ENCODE measurements around the gene PHAF1.

PHAF1 gene
- total RNA-seq: 27.2 to 28.4 reads per million in 2 experiments

DNA sequence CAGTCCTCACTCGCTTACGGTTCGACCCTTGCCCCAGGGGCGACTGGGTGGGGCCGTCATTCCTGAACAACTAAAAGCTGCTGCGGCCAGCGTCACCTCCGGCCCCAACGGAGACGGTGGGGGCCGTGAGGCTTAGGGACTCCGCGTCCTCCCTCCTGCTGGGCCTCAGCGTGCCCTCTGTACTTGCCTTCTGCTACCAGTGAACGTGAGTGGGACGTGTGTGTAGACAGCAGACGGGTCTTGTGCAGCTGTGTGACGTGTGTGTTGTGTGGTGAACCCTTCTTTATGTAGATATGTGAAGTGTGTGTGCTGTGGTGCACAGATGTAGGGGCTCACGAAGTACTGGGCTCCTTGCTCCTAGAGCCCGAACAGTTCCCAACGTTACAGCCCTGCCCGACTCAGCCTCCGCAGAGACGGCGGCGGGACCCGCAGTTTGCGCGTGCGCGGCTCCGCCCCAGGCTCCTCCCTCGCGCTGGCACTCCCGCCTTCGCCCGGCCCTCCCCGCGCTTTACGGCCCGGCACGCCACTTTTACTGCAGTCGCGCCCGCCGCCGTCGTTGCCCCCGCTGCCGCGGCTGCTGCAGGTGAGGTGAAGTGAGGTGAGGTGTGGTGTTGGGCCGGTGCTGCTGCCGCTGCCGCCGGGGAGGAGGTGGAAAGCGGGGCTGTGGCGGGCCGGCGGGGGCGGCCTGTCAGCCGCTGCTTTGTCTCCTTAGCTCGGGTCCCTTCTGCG lies at the start of gene PHAF1:
Gene PHAF1, plus strand, starts transcription at position 535 of the 729 bp plus-strand sequence. CDS start 235 bp downstream, outside the sequence.
- peak; percentile 95 for DNase-seq (ENCODE audit: low read depth)

DNA sequence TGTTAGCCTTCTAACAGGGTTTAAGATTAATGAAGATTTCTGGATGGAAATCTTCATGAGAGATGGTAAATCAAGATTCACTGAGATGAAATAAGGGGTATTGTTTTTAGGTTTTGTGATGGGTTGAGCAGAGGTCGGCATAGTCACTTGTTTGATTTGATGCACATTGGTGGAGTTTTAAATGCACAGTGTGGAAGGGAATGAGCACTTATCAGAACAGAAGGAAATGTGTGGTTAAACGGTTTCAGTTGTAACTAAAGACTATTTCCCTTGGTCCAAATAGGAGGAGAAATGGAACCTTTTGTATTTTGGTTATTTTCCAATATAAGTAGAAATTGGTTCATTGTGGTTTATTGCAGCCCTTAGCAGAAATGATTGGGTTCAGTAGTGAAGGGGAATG lies 46.7 kb upstream of the PHAF1 start:
- no peak for DNase-seq (ENCODE audit: low read depth)

DNA sequence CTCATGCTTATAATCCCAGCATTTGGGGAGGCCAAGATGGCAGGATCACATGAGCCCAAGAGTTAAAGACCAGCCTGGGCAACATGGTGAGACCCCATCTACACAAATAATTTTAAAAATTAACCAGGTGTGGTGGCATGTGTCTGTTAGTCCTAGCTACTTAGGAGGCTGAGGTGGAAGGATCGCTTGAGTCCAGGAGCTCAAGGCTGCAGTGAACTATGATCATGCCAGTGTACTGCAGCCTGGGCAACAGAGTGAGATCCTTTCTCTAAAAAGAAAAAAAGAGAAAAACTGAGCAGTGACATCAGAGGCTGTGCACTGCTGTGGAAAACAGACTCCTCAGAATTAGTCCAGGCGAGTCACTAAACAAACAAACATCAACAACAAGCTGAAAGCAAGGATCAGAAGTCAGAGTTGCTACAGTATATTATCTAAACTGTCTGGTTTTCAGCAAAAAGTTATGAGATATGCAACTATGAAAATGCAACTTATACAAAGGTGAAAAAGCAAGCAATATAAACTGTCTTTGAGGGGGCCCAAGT lies 41.5 kb upstream of the PHAF1 start:
- DNase-seq (ENCODE audit: low read depth): no peak

DNA sequence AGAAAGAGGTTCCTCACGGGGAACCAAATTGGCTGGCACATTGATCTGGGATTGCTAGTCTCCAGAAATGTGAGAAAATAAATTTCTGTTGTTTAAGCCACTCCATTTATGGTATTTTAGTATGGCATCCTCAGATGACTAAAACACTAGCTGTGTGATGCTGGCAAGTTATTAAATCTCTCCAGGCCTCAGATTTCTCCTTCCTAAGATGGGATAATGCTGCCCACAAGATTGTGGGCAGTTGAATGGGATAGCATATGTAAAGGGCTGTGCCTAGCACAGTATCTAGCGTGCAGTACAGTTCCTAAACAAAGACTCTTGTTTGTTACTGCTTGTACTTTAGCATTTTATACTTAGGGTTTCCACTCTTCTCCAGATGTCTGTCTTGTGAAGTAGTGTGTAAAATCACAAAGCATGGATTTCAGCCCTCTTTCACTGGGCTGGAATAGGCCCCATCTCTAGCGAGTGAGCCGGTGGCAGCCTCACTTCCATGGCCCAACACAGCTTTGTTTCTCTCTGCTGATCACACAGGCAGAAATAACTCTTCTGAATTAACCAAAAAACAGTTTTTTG lies 38.2 kb upstream of the PHAF1 start:
- DNase-seq (ENCODE audit: low read depth): no peak

DNA sequence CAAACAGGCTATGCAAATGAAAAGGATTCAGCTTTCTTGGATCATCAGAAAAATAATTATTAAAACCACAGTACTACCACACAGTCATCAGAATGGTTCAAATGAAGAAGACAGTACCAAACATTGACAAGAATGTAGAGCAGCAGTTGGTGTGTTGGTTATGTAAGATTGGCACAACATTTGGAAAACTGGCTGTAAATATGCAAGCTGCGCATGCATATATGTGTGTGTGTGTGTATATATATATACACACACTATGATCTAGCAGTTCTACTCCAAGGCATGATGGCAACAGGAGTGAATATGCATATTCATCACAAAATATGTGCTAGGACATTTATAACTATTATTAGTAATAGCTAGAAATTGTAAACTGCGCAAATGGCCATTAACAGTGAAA lies 34.4 kb upstream of the PHAF1 start:
- no peak for DNase-seq (ENCODE audit: low read depth)

DNA sequence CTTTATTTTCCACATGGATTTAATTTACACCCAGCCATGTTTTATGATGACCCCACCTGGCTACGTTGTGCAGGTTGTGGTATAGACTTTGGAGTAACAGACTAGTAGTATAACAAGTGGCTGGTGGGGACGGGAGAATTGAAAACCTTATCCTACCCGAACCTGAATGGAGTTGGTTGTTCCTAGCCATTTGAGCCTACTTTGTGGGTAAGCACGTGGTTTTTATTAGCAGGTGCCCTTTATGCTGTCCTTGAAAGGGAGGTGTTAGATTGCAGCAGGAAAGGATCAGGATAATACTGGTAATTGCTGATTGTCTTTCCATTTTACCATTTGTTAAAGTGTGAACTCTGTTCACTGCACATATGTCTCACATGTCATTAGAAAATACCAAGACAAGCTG lies 31.9 kb upstream of the PHAF1 start:
- no peak for DNase-seq (ENCODE audit: low read depth)

DNA sequence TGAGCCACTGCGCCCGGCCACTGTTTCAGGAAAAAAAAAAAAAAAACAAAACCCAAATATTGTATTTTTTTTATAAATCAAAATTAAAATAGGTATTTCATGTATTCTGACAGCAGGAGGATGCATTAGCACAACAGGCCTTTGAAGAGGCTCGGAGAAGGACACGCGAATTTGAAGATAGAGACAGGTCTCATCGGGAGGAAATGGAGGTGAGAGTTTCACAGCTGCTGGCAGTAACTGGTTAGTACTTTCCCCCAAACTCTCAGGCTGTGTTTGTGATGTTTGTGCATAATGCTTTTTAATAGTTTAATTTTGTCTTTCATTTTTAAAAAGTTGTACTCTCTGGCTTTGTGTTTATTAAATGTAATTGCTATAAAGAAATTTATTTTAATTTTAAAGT lies 27.6 kb upstream of the PHAF1 start:
- no peak for DNase-seq (ENCODE audit: low read depth)

DNA sequence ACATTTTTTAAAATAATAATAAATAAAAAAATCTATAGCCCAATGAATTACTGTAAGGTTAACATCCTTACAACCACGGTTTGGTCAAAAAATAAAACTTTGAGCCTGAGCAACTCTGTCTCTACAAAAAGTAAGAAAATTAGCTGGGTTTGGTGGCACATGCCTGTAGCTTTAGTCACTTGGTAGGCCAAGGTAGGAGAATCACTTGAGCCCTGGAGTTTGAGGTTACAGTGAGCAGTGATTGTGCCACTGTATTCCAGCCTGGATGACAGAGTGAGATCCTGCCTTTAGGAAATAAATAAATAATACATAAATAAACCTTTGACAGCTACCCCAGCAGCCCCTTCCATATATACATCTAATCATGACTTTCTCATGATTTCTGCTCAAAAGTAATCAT lies 26.9 kb upstream of the PHAF1 start:
- no peak for DNase-seq (ENCODE audit: low read depth)

DNA sequence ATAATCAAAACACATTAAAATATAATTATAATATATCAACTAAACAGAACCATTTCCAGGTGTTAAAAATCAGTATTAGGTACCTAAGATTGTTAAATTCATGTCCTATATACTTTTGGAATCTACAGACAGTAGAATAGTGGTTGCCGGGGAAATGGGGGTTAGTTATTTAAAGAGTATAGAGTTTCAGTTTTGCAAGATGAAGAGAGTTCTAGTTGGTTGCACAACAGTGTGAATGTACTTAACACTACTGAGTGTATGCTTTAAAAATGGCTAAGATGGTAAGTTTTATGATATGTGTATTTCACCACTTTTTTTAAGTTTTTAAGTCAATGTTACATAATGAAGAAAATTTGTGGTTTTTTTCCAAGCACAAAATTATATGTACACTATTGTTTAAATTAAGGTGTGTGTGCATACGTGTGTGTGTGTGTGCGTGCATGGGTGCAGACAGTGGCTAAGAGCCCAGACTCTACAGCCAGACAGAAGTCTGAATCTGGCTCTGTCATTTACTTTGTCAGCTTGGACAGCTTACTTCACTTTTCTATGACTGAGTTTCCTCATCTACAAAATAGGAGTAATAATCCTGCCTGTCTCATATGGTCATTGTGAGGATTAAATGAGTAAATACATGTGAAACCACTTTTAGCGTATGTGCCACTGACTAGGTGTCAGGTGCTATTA lies 25.3 kb upstream of the PHAF1 start:
- DNase-seq (ENCODE audit: low read depth): no peak

DNA sequence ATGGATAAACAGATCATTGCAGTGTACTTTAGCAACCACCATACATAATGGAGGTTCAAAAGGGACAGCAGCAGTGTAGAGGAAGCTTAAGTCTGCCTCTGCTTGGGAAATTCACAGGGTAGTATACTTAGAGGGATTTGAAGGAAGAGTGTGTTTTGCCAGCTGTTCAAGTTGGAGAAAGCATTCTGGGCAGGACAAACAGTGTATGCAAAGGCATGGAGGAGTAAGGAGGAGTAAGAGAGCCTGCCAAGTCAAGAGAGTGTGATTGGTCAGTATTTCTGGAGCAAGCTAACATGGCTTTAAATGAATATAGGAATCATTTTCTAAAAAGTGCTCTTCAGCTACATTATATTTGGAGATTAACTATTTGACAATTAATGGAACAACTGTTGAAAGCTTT lies 22.9 kb upstream of the PHAF1 start:
- DNase-seq (ENCODE audit: low read depth): no peak

DNA sequence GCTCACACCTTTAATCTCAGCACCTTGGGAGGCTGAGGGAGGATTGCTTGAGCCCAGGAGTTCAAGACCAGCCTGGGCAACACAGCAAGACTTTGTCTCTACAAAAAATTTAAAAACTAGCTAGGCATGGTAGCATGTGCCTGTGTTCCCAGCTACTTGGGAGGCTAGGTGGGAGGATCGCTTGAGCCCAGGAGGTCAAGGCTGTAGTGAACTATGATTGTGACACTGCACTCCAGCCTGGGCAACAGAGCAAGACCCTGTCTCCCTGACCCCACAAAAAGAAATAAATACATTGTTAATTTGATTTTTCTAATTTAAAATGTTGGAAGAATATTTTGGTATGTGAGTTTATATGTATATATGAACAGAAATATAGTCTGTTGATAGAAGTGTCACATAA lies 22.4 kb upstream of the PHAF1 start:
- no peak for DNase-seq (ENCODE audit: low read depth)

DNA sequence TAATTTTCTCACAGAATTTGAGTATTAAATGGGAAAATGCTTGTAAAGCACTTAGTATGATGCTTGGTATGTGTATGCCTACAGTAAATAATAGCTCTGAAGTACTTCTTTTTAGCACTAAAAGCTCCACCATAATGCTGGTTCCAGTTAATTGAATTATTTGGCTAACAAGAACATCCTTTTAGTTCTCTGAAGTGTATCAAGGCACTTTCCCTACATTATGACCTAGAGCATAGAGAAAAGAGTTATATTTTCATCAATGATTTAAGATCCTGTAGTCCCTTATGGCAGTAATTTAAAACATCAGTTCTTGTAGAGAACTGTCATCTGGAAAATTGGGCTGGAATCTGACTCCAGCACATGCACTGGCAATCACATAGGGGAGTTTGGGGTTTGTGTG lies 21.9 kb upstream of the PHAF1 start:
- no peak for DNase-seq (ENCODE audit: low read depth)

DNA sequence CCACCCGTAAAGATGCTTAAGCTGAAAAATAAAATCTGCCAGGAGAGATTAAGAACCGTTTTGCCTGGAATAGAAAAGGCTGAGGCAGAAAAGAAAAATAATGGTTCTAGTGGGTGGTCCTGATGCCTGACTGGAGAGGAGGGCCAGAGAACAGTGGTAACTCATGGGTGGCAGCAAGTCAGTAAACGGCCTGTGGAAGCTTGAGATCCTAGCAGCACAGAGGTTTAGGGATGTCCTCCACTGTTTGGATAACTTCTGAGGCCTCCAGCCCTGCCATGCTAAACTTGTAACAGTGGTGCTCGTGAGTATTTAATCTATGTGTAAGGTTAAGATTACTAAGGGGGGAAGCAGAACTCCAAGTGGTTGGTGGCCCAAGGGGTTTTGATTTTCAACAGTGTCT lies 21.2 kb upstream of the PHAF1 start:
- DNase-seq (ENCODE audit: low read depth): no peak

DNA sequence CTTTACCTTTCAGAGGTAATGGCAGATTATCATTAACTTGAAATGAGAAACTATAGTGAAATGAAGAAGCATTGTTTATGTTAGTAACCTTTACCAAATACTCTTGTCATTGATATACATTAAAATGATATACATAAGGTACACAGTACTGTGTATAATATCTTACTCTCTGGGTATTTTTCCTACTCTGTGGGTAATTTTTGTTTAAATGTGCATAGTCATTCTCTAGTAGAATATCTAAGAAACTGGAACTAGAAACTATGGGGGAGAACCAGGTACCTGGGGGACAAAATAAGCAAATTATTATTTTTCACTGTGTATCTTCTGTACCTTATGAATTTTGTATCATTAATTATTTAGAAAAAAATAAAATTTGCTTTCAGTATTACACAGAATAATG lies 20.6 kb upstream of the PHAF1 start:
- no peak for DNase-seq (ENCODE audit: low read depth)

DNA sequence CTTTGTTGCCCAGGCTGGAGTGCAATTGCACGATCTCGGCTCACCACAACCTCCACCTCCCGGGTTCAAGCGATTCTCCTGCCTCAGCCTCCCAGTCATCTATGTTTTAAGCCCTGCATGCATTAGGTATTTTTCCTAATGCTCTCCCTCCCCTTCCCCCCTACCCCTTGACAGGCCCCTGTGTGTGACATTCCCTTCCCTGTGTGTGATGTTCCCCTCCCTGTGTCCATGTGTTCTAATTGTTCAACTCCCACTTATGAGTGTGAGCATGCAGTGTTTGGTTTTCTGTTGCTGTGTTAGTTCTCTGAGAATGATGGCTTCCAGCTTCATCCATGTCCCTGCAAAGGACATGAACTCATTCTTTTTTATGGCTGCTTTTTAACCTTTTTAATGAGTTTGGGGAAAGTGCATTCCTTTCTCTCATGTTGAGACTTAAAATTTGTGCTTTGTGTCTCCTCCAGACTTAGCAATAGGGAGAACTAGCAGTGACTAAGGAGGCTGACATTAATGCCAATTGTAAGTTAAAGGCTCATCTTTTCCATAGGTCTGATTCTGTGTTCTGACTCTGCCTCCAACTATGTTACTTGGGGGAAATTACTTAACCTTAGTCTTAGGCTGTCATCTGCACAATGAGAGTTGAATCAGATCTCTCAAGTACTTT lies 17.7 kb upstream of the PHAF1 start:
- DNase-seq (ENCODE audit: low read depth): no peak

DNA sequence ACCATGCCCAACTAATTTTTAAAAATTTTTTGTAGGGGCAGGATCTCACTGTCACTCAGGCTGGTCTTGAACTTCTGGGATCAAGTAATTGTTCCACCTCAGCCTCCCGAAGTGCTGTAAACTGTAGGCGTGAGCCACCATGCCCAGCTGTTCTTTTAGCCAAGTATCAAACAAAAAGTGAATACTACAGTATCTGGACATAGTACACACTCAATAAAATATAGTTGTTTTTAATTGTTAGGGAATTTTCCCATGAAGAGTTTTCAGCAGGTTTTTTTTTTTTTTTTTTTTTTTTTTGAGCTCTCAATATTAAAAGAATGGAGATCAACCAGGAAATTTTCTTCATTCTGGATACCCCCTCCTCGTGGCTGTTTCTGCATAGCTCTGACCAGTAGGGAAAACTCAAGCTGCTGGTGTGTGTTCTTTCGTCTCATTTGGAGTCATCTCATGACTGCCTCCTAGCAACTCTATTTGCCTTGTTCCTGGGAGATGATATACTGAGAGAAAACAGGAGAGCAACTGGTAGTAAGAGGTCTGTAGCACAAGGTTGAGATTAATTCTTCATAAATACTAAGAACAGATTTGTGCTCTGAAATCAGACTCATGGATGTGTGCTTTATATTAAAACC lies 16.5 kb upstream of the PHAF1 start:
- no peak for DNase-seq (ENCODE audit: low read depth)

DNA sequence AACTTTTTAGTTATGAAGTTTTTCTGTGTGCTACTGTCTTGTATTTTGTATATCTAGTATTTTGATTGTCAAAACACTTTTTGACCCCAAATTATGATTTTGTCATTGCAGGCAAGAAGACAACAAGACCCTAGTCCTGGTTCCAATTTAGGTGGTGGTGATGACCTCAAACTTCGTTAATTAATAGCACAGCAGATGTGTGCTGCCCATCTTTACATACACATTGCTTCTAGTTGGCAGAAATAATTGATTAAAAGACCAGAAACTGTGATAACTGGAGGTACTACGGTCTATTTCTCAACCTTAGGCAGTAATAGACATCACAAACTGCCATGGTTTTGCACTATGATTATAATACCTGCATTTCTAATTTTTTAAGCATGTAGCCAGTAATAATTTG lies 11.1 kb upstream of the PHAF1 start:
- no peak for DNase-seq (ENCODE audit: low read depth)

DNA sequence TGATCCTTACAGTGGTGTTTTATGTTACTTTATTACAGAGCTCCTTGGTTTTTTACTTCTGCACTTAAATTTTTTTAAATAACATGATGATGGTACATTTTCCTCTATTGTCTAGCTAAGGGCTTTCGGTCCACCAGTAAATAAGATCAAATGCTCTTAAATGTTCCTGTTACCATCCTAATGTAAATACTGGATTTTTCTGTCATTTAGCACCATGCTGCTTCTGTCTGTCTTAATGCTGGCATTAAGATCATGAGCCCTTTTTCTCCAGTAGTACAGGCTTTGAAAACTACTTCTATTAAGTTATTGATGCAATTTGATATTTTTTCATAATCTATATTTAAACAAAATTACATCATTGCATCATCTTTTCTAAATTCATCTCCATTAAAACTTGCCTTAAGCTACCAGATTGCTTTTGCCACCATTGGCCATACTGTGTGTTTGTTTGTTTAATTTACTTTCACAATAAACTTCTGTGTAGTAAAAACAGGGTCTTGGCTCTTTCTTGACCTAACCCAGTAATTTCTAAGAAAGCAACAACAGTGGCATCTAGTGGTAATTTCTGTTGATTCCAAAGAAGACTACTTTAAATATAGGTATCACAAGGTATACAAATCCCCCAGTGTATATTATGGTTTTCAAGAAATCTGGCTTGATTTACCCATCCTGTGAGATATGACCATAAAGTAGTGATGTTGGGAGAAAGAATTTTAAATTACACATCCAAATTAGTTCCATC lies 9.0 kb upstream of the PHAF1 start:
- no peak for DNase-seq (ENCODE audit: low read depth)

DNA sequence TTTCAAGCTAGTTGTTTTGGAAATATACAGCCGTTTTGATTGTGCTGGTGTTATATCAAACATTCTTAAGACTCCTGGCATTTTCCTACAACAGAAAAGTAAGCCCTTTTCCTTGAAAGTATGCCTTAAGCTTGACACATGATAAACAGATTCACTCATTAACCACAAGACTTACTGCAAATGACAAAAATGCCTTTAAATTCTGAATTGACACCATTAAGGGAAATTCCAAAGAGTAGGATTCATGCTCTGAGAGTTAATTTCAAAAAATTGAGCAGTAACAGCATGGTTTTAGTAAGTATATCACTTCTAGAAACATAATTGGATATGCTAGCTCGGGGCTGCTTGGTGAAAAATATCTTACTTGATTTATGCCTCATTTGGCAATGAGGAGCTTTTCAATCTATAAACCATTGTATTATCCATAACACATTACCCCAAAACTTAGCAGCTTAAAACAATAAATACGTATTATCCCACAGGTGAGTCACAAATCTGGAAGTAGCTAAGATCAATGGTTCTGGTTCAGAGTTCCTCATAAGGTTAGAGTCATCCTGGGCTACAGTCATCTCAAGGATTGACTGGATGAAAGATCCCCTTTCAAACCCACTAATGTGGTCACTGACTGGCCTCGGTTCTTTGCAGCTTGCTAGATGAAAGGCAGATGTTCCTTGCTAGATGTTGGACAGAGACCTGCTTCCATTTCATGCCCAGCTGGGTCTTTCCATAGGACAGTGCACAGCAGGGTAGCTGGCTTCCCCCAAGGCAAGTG lies 8.2 kb upstream of the PHAF1 start:
- no peak for DNase-seq (ENCODE audit: low read depth)

DNA sequence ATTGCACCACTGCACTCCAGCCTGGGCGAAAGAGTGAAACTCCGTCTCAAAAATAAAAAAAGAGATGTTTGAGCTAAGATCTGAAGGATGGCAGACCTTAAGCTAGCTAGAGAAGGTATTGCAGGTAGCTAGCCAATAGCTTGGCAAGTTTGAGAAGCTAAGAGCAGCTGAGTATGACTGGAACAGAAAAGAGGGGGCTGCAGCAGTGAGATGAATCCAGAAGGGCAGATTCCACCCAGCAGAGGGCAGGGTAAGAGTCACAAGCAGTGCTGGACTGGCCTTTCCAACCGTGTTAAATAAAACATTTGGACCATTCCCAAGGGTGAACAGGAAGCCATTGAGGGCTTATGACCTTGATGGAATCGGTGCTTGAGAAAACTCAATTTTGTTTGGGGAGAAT lies 5.7 kb upstream of the PHAF1 start:
- DNase-seq (ENCODE audit: low read depth): no peak

DNA sequence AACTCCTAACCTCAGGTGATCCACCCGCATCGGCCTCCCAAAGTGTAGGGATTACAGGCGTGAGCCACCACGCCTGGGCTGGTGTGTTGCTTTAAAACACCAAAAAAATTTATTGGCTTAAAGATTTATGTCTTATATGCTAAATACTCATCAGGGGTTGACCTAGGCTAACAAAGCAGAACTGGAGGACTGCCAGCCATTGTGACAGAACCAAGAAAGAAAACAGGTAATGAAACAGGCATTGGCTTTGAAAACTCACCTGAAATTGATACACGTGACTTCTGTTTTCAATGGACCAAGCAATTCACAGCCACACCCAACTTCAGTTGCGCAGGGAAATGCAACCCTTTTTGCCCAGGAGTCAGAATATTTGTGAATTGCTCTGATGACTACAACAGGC lies 4.9 kb upstream of the PHAF1 start:
- no peak for DNase-seq (ENCODE audit: low read depth)
